GM23248 (cell line): ENCODE results near the gene CMBL.

Experiments
- EZH2 ChIP-seq: fragments of 200-600 bp; sonication (generic); IDR thresholded peaks from 2 replicates; pipeline ENCODE4 v1.6.1; 2018; ENCODE audit warnings: antibody characterized with exemption, mild to moderate bottlenecking; ENCODE audit not compliant: insufficient read depth, poor library complexity, severe bottlenecking
- EZH2phosphoT487 ChIP-seq: fragments of 200-600 bp; sonication (generic); IDR thresholded peaks from 2 replicates; pipeline ENCODE4 v1.6.1; 2018; ENCODE audit warnings: antibody characterized with exemption, moderate library complexity, mild to moderate bottlenecking, low read depth; ENCODE audit not compliant: insufficient read depth

DNA sequence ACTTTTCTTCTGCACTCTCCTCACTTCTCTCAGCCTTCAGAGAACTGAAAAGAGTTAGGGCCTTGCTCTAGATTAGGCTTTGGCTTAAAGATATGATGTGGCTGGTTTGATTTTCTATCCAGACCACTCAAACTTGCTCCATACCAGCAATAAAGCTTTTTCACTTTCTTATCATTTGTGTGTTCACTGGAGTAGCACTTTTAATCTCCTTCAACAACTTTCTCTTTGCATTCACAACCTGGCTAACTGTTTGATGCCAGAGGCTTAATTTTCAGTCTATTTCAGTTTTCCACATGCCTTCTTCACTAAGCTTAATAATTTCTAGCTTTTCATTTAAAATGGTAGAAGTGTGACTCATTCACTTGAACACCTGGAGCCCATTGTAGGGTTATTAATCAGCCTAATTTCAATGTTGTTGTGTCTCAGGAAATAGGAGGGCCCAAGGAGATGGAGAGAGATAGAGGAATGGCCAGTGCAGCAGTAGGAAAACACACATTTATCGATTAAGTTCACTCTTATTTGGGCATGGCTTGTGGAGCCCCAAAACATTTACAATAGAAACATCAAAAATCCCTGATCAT is 64.0 kb downstream of the CMBL start:
- TF ChIP-seq EZH2 (no peak), EZH2phosphoT487 (no peak)
